Colon (tissue), 2 donors: ENCODE measurements around the gene CEACAM8.
"Not testable (repeated sequence)": the region's sequence is repeated elsewhere in the genome, so short reads cannot be mapped to it uniquely, and the experiment has no call there.

Source experiments
- FAIRE-seq: peaks from 2 replicates; lab custom pipeline; 2012; peaks lifted over from hg19 to GRCh38; lab: Jason Lieb, UNC
- donor health status: control.
- donor health status: control.

Gene CEACAM8

GRCh38 chr19:42594617-42595489 is at the start of gene CEACAM8:
CEACAM8 (minus strand) TSS chr19:42594924; CDS start chr19:42594828, 96 bp downstream.
- no peak for FAIRE-seq

- not testable (repeated sequence) for FAIRE-seq
Observed at GRCh38 chr19:42639324-42640092, 44.8 kb upstream of the CEACAM8 start.

GRCh38 chr19:42635233-42635539 is 40.5 kb upstream of the CEACAM8 start:
- FAIRE-seq = no peak

- FAIRE-seq = no peak
Observed at GRCh38 chr19:42634409-42635232, 39.9 kb upstream of the CEACAM8 start.

GRCh38 chr19:42629191-42629590 is 34.5 kb upstream of the CEACAM8 start:
- no peak for FAIRE-seq

GRCh38 chr19:42628411-42629140 is 33.9 kb upstream of the CEACAM8 start:
- no peak for FAIRE-seq

GRCh38 chr19:42627916-42628315 is 33.2 kb upstream of the CEACAM8 start:
- FAIRE-seq = no peak

GRCh38 chr19:42626181-42626580 is 31.5 kb upstream of the CEACAM8 start:
- no peak for FAIRE-seq

GRCh38 chr19:42619271-42619670 is 24.5 kb upstream of the CEACAM8 start:
- no peak for FAIRE-seq

- no peak for FAIRE-seq
Observed at GRCh38 chr19:42613666-42614065, 18.9 kb upstream of the CEACAM8 start.

GRCh38 chr19:42610401-42610915 is 15.7 kb upstream of the CEACAM8 start:
- not testable (repeated sequence) for FAIRE-seq

GRCh38 chr19:42606660-42607351 is 12.1 kb upstream of the CEACAM8 start:
- no peak for FAIRE-seq

GRCh38 chr19:42601811-42602443 is 7.2 kb upstream of the CEACAM8 start:
- no peak for FAIRE-seq

- no peak for FAIRE-seq
Observed at GRCh38 chr19:42596391-42597072, 1.8 kb upstream of the CEACAM8 start.

GRCh38 chr19:42595550-42596172 is 937 bp upstream of the CEACAM8 start:
- no peak for FAIRE-seq

GRCh38 chr19:42589792-42590191 is 4.9 kb downstream of the CEACAM8 start:
- no peak for FAIRE-seq

GRCh38 chr19:42584466-42584865 is 10.3 kb downstream of the CEACAM8 start:
- FAIRE-seq = peak; percentile 57

GRCh38 chr19:42577016-42577415 is 17.7 kb downstream of the CEACAM8 start:
- peak; percentile 97 for FAIRE-seq

- no peak for FAIRE-seq
Observed at GRCh38 chr19:42576241-42576640, 18.5 kb downstream of the CEACAM8 start.
